ENCODE measurements around the gene CDK5RAP1.
"Not testable (repeated sequence)": the region's sequence is repeated elsewhere in the genome, so short reads cannot be mapped to it uniquely, and the experiment has no call there.

DNA sequence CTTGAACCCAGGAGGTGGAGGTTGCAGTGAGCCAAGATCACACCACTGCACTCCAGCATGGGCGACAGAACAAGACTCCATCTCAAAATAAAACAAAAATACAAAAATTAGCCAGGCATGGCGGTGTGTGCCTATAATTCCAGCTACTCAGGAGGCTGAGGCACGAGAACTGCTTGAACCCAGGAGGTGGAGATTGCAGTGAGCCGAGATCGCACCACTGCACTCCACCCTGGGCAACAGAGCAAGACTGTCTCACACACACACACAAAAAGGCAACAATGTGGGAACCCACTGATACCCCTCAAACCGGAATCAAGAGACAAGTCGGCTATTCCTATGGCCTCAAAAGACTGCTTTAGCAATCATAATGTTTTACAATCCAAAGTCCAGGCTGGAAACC is 39.2 kb upstream of the CDK5RAP1 start:
- TF ChIP-seq, protein P1, sequence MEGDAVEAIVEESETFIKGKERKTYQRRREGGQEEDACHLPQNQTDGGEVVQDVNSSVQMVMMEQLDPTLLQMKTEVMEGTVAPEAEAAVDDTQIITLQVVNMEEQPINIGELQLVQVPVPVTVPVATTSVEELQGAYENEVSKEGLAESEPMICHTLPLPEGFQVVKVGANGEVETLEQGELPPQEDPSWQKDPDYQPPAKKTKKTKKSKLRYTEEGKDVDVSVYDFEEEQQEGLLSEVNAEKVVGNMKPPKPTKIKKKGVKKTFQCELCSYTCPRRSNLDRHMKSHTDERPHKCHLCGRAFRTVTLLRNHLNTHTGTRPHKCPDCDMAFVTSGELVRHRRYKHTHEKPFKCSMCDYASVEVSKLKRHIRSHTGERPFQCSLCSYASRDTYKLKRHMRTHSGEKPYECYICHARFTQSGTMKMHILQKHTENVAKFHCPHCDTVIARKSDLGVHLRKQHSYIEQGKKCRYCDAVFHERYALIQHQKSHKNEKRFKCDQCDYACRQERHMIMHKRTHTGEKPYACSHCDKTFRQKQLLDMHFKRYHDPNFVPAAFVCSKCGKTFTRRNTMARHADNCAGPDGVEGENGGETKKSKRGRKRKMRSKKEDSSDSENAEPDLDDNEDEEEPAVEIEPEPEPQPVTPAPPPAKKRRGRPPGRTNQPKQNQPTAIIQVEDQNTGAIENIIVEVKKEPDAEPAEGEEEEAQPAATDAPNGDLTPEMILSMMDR (IDR thresholded peaks at IDR 0.05) = not testable (repeated sequence)
- not testable (repeated sequence) for TF ChIP-seq EP300 (IDR thresholded peaks at IDR 0.05); POLR2A (IDR thresholded peaks at IDR 0.05; ENCODE audit: low read depth)

Measured in esophagus muscularis mucosa (tissue), 4 donors.